GM19324 (cell line): ENCODE results near the gene ADGRV1.
"Not testable (repeated sequence)": the region's sequence is repeated elsewhere in the genome, so short reads cannot be mapped to it uniquely, and the experiment has no call there.

ENCODE experiments used
- ATAC-seq: cut with Tn5 transposase; IDR thresholded peaks from one replicate; pipeline ENCODE4 v1.9.1; 2021; ENCODE audit warnings: mild to moderate bottlenecking, moderate library complexity; ENCODE audit not compliant: unreplicated experiment, low FRiP score

Gene ADGRV1

DNA sequence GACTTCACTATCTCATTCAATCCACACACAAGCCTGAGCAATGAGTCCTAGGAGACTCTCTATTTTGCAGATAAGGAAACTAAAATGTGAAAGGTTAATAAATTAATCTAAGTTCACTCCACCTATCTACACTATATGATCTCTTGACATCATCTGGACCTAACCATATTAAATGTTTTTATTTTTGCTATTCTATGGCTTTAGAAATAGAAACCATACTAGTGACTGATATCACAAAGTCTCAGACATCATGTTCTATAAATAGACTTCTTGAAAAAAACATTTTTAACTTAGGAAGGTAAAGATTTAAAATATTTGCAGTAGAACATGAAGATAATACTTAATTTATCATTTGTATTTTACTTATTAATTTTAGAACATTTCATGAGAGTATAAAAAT is 9.4 kb upstream of the ADGRV1 start:
- ATAC-seq = no peak

- no peak for ATAC-seq
Measured at GRCh38 chr5:90549729-90550275, 8.8 kb upstream of the ADGRV1 start.

- no peak for ATAC-seq
Measured at GRCh38 chr5:90550963-90551362, 7.6 kb upstream of the ADGRV1 start.

DNA sequence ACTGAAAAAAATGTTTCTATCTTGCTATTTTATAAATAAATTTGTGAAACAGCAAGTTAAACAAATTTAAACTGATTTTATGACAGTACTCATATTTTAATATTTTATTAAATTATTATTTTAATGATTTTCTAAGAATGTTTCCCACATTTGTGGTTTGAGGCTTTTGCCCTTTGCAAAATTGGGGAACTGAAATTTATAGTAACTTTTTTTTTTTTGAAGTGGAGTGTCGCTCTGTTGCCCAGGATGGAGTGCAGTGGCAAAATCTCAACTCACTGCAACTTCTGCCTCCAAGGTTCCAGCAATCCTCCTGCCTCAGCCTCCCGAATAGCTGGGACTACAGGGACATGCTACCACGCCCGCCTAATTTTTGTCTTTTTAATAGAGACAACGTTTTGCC is 7.2 kb upstream of the ADGRV1 start:
- ATAC-seq = no peak

DNA sequence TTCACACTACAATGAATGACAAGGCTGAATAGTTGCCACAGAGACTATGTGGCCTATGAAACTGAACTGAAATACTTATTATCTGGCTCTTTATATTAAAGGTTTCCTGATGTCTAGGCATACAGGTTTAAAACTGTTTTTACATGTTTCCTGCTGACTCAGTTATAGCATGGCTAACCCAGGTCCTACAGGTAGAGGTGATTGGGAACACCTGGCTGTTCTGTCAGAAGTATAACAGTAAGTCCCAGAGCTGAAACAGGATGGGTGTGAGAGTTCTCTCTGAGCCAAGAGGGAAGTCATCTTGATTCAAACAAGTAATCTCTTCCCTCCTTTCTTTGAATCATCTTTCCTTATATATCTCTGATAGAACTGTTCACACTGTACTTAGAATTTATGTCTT is 4.9 kb upstream of the ADGRV1 start:
- no peak for ATAC-seq

DNA sequence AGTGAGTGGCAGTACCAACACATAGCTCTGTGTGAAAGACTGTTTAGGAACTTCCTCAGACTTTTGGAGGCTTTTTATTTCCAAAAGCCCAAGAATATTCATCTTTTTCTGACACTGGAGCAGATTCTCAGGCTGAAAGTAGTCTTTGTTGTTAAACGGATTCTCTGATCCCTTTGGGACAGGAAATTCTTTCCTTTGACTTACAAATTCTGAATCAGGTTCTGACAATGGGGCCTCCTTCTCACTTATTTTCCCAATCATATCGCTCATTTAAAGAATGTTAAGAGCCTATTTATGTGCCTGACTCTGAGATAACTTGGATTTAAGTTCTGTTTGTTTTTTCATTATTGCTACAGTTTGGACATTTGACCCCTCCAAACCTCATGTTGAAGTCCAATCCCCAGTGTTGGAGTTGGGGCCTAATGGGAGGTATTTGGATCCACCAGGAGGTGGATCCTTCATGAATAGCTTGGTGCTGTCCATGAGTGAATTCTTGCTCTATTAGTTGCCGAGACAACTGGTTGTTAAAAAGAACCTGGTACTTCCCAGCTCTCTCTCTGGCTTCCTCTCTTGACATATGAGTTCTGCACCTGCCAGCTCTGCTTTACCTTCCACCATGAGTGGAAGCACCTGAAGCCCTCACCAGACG is 4.1 kb upstream of the ADGRV1 start:
- no peak for ATAC-seq

GRCh38 chr5:90555666-90556065 is 2.9 kb upstream of the ADGRV1 start:
- ATAC-seq = no peak

GRCh38 chr5:90557391-90557790 is 1.2 kb upstream of the ADGRV1 start:
- ATAC-seq = no peak

GRCh38 chr5:90557871-90558270 is 726 bp upstream of the ADGRV1 start:
- no peak for ATAC-seq

GRCh38 chr5:90560771-90561170 is 2.2 kb downstream of the ADGRV1 start:
- no peak for ATAC-seq

DNA sequence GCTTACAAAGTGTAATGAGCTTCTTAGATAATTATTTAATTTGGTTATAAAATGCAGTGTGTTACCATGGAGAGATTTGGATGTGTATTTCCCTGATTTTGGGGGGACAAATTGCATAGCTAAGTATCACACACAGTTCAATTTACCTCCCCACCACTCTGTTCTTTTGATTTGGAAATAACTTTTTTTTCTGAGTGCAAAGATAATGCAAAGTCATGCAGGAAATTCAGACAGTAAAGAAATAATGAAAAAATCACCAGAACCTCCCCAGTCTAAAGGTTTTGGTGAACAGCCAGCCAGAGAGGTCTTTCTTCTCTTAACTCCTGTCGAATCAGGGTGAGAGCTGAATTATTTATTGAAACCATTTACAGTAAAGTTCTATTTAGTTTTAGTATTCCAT is 3.2 kb downstream of the ADGRV1 start:
- ATAC-seq = no peak

DNA sequence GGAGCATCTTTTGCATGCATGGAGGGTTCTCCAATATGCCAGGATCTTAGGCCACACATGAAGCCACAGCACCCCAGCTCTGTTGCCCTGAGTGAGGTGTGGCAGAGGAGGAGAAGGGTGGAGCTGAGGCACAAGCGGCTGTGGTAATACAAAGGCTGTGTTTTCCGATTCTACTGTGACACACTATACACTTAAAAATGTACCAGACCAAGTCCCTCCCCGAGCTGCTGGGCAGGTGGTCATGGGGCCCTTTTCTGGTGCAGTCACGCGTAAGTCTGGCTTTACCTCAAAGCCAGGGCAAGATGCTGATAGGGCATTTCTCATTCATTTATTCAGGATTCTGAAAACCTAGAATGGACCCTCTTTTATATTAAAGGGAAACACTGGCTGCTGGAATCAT is 3.7 kb downstream of the ADGRV1 start:
- ATAC-seq = no peak

DNA sequence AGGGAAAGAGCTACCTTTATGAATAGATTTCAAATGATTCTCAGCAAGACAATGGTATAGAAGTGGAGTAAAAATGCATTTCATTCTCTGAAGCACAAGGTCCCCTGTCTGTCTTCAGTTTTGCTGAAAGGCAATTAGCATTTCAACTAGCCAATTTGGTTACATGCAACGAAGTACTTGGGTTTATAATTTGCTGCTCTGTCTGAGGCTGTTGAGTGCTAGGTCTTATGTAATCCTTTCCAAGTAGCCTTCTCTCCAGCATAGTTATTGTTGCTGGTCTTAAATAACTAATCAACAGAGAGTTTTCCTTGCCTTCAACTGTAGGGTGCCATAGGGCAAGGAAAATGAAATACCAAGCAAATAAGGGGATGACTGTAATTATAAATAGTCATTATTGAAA is 4.5 kb downstream of the ADGRV1 start:
- no peak for ATAC-seq

DNA sequence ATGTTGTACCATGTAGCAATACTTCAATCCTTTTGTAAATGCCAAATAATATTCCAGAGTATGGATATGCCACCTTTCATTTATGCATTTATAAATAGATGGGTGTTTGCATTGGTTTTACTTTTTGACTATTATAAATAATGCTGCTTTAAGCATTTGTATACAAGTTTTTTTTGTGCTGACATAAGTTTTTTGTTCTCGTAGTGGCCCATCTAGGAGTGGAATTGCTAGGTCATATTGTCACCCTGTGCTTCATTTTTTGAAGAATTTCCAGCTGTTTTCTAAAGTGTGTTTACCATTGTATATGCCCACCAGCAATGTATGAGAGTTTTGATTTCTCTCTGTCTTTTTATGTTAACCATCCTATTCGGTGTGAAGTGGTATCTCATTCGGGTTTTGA is 6.9 kb downstream of the ADGRV1 start:
- ATAC-seq = no peak

GRCh38 chr5:90569084-90569483 is 10.5 kb downstream of the ADGRV1 start:
- no peak for ATAC-seq

- no peak for ATAC-seq
Measured at GRCh38 chr5:90570034-90570433, 11.4 kb downstream of the ADGRV1 start.

DNA sequence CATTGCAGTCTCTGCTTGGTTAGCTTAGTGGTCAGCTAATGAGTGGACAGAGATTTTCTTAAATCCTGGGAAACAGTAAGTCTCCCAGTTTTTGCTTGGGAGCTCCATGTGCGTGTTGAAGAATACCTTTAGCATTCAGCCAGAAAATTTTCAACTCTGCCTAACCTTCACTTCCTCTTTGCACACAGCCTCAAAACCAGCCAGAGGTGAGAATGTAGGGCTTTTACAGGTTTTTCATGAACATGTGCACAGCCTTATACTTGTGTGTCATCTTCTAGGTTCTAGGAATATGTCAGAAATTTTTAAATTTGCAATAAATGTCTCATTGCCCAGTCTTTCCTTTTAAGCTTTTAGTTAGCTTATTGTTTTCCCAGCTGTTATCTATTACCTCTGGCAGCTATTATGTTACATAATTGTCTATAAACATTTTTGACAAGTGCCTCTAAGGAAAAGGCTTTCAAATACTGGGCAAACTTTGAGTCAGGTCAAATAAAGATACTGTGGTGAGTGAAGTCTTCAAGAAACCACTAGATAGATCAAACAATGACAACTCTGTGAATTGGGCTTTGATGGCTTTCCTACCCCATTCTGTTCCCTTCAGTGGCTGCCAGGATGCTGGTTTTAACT is 12.7 kb downstream of the ADGRV1 start:
- ATAC-seq = no peak

GRCh38 chr5:90575712-90576111 is 17.1 kb downstream of the ADGRV1 start:
- no peak for ATAC-seq

- ATAC-seq = not testable (repeated sequence)
Measured at GRCh38 chr5:90576566-90576965, 18.0 kb downstream of the ADGRV1 start.

GRCh38 chr5:90579905-90580304 is 21.3 kb downstream of the ADGRV1 start:
- ATAC-seq = not testable (repeated sequence)

GRCh38 chr5:90581956-90582355 is 23.4 kb downstream of the ADGRV1 start:
- ATAC-seq = no peak

DNA sequence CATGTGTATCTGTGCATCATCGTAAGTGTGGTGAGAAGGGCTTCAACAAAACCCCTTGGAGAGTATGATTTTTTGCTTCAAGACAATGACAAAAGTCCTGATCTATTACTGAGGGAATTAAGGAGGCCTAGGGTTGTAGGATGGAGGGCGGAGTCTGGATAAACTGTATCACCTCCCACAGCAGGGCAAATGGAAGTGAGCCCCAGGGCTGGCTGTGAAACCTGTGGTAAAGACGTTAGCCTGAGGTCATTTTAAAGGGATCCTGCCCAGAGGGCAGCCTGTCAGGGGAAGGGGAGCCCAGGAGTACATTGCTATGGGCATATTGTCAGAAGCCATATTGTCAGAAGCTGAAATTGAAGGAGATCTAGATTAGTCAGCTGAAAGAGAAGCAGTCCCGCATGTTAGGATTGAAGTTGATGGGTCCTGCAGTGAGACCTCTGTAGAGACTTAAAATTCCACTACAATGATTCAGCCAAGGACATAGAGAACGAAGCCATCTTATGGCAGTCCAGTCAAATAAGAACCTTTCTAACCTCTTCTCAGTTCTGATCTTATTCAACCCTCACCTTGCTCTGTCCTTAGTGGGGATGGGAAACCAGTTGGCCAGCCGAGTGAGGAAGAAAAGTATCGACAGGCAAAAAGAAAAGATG is 26.9 kb downstream of the ADGRV1 start:
- no peak for ATAC-seq
